ENCODE measurements around the gene RBM7.

RBM7 gene

DNA sequence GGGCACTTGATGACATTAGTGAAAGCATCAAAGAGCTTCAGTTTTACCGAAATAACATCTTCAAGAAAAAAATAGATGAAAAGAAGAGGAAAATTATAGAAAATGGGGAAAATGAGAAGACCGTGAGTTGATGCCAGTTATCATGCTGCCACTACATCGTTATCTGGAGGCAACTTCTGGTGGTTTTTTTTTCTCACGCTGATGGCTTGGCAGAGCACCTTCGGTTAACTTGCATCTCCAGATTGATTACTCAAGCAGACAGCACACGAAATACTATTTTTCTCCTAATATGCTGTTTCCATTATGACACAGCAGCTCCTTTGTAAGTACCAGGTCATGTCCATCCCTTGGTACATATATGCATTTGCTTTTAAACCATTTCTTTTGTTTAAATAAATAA, 49.4 kb downstream of the RBM7 start:
- DNase-seq = no peak

DNA sequence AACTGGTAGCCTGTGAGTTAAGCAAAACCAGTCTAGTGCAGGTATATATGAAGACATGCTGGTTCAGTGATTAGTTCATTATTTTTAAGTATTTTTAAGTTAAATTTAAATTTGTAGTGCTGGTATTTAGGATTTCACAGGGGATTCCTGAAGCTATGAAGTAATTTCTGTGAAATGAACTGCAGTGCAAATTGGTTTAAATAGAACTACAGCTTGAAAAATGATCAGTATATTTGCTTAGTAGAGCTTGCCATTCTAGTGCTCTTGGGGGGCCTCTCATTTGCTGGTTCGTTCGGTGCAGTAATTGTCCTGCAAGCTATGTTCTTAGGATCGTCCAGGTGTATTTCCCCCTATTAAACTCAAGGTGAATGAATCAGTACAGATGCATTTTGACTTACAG, 51.9 kb downstream of the RBM7 start:
- DNase-seq = no peak
